ENCODE data around the gene TFEB.

Gene TFEB

DNA sequence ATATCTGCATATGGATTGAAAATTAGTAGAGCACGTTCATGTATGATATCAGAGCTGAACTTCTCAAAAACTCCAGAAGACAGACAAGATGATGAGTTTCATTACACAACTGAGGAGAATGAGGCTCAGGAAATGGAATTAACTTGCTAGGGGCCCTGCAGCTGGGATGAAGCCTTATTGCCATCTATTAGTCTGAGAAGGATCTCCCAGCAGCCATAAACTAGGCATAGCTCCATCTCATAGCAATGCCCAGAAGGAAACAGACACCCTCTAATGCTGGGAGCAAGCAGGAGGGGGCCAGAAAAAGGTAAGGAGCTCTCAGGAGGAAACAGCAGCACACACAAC lies 18.0 kb downstream of the TFEB start:
- no peak for DNase-seq
- TF ChIP-seq POLR2A (IDR thresholded peaks at IDR 0.05; ENCODE audit: low read length) = no peak
- TF ChIP-seq GATA1 (IDR thresholded peaks at IDR 0.05; ENCODE audit: low read depth, low read length) = no peak

DNA sequence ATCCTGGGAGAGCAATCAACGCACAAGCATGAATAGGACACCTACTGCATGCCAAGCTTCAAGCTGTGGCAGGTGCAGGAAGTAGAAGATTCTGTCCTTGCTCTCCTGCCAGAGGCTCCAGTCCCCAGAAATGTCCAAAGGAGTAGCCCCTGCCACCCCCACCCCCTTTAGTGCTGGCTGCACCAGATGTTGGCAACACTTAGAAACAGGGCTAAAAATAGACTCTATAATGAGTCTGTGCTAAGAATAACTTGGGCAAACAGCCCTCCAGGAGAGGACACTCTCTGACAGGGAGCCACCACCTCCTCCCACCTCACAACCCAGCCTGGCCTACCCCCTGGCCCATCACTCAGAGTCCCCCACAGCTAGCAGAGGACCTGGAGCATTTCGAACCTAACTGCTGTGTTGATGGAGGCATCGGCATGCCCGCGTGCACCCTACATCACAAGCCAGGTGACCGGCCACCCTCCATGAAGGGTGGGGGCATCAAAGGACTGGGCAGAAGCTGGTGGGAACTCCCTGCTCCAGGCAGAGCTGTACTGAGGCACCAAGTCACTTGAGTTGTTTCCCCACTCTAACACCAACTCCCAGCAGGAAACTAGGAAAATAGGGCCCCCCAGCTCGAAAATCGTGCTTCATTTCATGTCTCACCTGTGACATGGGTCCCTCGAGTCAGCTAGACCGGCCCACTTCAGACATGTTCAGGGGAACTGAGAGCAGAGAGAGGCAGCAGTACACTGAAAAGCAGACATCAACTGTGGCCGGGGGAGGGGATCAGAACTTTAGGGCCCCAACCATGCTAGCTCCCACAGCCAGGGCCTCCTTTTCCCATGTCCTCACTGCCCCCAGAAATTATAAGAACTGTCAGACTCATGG lies 18.7 kb downstream of the TFEB start:
- TF ChIP-seq POLR2A (IDR thresholded peaks at IDR 0.05; ENCODE audit: low read length) (no peak), GATA1 (IDR thresholded peaks at IDR 0.05; ENCODE audit: low read depth, low read length) (no peak)
- no peak for DNase-seq

DNA sequence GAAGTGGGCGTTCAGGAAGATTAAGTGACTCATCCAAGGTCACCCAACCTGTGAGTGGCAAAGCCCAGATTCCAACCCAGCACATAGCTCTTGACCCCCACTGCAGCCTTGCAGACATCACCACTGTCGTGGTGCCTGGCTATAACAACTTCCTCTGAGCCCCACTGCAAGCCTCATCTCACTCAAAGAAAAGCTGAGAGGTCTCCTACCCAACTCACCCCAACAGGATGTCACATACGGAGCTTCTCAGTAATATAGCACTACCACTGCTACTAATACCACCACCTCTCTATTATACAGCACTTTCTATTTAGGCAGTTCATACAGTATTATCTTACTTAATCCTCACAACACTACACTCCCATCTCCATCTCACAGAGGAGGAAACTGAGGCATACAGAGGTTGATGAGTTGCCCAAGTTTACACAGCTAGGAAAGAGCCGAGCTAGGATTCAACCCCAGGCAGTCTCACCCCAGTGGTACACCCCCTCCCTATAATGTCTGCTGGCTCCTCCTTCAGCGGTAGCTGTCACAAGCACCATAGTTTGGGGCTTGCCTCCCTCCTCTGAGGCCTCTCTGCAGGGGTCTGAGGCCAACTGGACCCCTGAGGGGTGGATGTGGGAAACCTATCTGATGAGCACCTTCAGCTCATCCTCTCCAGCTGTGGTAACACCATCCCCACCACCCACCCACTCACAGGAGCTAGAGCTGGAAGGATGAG lies 19.5 kb downstream of the TFEB start:
- TF ChIP-seq POLR2A (IDR thresholded peaks at IDR 0.05; ENCODE audit: low read length) = no peak
- no peak for TF ChIP-seq GATA1 (IDR thresholded peaks at IDR 0.05; ENCODE audit: low read depth, low read length)
- no peak for DNase-seq

DNA sequence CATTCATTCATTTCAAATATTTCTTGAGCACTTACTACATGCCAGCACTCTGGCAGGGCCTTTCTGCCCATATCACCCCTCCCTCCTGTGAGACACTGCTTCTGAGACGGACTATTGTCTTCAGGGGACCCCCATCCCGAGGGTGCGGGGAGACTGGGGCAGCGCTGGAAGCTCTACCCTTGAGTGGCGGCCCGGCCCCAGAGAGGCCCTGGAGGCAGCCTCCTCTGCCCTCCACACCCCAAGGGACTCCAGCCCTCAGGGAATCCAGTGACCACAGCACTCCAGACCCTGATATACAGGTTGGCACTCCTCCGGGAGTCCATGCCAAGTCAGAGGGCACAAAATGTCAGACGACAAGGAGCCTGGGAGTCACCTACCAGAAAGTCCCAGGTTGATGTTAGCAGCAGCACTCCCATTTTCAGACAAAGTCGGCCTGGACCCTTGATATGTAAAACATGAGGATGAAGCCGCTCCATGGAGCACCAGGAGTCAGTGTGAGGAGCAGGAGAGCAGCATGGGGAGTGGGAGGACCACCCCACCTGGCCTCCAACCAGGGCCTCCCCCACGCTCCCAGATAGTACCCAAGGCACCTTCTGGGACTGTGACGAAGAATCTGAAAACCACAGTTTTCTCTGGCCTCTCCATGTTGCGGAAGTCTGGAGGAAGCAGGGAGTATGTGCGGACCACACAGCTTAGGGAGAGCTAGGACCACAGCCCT lies 20.7 kb downstream of the TFEB start:
- TF ChIP-seq POLR2A (IDR thresholded peaks at IDR 0.05; ENCODE audit: low read length) (no peak), GATA1 (IDR thresholded peaks at IDR 0.05; ENCODE audit: low read depth, low read length) (no peak)
- no peak for DNase-seq

DNA sequence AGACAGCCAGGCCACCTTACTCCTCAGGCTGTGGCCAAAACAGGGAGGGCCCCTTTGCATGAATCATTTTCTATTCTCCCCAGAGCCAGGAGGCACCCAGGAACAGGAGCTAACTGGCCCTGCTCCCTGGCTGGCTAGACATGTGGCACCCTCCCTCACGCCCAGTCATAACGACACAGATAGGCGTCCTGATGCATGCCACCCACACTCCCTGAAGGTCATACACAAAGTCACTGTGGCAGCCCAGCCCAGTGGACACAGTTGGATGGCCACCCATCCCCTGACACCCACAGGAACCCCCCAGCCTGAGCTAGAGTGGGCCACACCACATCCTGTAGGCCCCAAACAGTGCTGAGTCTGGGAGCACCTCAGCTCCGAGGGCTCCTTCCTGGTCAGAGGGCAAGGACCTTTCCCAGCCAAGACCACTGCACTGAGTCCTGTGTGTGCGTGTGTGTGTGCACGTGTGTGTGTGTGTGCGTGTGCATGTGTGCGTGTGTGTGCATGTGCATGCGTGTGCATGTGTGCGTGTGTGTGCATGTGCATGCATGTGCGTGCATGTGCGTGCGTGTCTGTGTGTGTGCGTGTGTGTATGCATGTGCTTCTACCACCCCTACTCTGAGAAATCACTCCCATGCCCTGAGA lies 21.6 kb downstream of the TFEB start:
- DNase-seq = no peak
- no peak for TF ChIP-seq GATA1 (IDR thresholded peaks at IDR 0.05; ENCODE audit: low read depth, low read length)
- no peak for TF ChIP-seq POLR2A (IDR thresholded peaks at IDR 0.05; ENCODE audit: low read length)

DNA sequence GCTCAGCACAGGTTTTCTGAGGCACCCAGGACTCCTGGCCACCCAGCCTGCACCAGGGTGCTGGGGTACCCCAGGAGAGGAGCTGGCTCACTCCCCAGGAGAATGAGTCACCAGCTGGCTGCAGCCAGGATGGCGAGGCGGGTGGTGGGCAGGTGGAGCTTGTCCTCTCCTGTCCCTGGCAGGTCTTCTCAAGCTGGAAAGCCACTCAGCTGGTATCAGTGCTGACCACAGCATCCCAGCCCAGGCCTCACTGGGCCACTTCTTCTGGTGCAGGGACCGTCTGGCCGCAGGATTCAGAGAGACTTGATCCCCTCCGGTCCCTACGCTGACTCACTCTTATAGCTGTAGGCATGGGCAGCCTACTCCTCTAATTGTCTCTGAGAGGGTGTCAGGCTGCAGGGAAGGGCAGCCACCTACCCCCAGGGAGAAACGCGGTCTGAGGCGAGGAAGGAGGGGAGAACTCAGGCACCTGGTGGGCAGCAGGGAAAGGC lies 22.2 kb downstream of the TFEB start:
- DNase-seq = no peak
- no peak for TF ChIP-seq POLR2A (IDR thresholded peaks at IDR 0.05; ENCODE audit: low read length)
- no peak for TF ChIP-seq GATA1 (IDR thresholded peaks at IDR 0.05; ENCODE audit: low read depth, low read length)

DNA sequence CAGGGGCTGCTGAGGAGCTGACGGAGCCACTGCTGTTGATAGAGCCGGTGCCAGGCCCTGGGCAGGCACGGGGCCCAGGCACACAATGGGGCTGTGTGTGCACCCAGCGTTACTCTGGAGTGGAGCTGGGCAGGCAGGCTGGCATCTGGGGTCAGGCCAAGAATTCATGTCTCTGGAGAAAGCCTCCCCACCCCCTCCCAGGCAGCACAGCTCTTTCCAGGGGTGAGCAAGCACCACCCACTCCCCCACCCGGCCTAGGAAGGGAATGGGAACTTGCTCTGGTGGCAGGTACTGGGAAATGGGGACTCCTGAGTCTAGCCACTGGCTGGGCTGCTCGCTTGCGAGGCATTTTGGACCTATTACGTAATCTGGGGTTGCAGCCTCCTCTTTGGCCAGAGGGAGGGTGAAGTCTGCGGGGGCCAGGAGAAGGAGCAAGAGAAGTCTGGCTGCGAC lies 22.7 kb downstream of the TFEB start:
- no peak for TF ChIP-seq POLR2A (IDR thresholded peaks at IDR 0.05; ENCODE audit: low read length)
- no peak for TF ChIP-seq GATA1 (IDR thresholded peaks at IDR 0.05; ENCODE audit: low read depth, low read length)
- DNase-seq = no peak

DNA sequence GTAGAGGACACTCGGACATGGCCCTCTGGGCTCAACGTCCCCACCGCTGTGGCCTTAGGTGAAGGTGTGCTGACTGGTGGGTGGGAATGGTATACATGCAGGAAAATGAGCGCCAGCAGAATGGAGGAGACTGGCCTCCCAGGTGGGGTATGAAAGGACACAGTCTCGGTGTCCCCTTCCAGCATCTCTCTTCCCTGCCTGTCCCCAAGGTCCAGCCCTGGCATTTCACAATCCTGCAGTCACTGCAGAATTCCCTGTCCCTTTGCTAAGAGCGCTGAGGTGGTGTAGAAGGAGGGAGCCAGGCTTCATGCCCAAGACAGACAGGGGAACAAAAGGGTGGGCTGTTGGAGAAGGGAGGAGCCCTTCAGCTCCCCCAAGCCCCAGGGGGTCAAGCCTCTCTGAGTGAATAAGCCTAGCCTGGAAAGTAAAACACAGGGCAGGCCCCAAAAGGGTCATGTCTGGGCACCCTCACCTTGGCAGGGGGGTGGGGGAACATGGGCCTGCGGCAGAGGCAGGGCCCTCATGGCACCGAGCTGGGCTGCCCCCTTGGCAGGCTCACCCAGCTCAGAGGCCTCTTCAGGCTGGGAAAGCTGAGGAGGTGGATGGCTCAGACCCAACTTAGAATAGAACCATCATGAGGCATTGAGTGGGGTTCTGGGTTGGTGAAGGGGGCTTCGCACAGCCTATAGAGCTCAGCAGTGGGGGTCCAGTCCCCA lies 23.9 kb downstream of the TFEB start:
- DNase-seq = no peak
- no peak for TF ChIP-seq POLR2A (IDR thresholded peaks at IDR 0.05; ENCODE audit: low read length)
- TF ChIP-seq GATA1 (IDR thresholded peaks at IDR 0.05; ENCODE audit: low read depth, low read length) = no peak

DNA sequence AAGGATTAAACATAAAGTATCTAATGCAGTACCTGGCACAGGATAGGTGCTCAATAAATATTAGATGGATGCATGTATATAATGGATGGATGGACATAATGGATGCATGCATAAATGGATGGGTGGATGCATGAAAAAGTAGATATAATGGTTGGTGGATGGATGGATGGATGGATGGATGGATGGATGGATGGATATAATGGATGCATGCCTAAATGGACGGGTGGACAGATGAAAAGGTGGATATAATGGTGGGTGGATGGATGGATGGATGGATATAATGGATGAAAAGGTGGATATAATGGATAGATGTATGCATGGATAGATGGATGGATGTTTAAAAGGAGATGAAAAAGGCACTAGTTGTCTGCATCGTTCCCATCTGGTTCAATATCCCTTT lies 26.0 kb downstream of the TFEB start:
- TF ChIP-seq GATA1 (IDR thresholded peaks at IDR 0.05; ENCODE audit: low read depth, low read length) = no peak
- TF ChIP-seq POLR2A (IDR thresholded peaks at IDR 0.05; ENCODE audit: low read length) = no peak
- no peak for DNase-seq

DNA sequence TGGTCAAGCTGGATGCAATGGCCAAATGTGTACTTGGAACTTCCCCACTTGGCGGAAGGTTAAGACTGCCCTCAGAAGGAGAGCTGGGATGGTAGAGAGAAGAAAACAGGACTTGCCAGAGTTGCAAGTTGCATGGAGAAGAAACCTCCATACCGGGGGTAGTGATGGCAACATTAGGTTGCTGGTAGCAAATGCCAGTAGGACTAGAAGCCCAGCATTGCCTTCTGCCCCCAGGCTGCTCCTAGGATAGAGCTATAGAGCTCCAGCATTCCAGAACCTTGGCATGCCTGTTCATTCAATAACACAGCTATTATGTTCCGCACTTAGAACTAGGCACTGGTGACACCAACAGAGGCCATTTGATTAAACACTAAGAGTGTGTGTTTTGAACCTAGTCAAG lies 26.6 kb downstream of the TFEB start:
- no peak for DNase-seq
- TF ChIP-seq GATA1 (IDR thresholded peaks at IDR 0.05; ENCODE audit: low read depth, low read length) = no peak
- TF ChIP-seq POLR2A (IDR thresholded peaks at IDR 0.05; ENCODE audit: low read length) = no peak

DNA sequence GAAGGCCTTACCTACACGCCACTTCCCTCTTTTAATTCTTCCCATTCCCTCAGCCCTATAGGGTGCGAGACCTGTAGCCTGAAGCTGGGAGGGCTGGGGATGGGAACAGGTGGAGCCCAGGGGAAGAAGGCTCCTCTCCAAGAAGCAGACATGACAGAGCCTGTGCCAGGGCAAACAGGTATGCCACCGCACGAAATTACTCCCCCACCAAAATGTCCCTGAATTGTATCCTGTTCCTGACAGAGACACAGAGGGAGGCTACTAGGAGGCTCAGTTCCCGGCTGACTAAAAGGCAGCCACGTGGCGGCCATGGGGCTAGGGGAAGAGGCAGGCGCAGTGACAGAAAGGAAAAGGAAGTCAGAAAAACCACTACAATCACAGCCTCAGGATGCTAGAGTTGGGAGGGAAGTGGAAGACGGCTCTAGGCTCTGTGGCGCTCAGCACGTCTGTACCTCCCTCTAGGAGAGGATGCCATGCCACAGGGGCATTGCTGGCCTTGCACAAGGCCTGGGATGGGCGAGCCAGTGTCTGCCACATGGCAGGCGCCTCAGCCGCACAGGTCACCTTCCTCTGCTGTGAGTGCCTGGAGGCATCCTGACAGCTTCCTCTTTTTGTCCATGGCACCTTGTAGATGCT lies 27.7 kb downstream of the TFEB start:
- TF ChIP-seq POLR2A (IDR thresholded peaks at IDR 0.05; ENCODE audit: low read length) (no peak), GATA1 (IDR thresholded peaks at IDR 0.05; ENCODE audit: low read depth, low read length) (no peak)
- no peak for DNase-seq

DNA sequence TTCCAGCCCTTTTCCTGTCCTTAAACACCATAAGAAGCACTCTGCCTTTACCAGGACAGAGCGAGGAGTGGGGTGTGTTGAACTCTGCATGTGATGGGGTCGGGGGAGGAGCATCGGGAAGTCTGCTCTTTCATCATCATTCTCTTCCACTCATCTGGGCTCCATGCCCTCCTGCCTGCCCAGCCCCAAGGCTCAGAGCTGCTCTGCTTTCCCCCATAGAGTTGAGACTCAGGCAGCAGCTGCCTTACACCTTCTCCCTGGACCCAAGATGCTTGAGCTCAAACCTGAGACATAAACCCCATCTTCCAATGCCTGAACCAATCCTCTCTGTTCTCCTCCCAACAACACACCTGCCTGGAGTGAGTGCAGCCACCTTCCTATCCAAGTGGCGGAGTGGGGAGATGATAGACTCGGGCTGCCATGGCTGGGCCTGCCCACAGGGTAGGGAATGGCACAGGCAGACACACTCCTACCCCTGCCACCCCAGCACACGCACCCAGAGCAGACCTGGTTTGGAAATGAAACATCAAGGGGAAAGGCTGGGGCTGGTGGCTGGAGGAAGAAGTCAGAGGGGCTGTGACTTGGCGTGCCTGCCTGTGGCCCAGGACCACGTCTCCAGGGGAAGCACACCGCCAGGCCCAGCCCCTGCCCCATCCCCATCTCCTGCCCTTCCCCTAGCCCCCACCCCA lies 28.4 kb downstream of the TFEB start:
- DNase-seq = no peak
- TF ChIP-seq GATA1 (IDR thresholded peaks at IDR 0.05; ENCODE audit: low read depth, low read length) (no peak), POLR2A (IDR thresholded peaks at IDR 0.05; ENCODE audit: low read length) (no peak)

Measured in erythroblast (primary cell).